Measurements from ENCODE around the gene PIGO.

PIGO gene

DNA sequence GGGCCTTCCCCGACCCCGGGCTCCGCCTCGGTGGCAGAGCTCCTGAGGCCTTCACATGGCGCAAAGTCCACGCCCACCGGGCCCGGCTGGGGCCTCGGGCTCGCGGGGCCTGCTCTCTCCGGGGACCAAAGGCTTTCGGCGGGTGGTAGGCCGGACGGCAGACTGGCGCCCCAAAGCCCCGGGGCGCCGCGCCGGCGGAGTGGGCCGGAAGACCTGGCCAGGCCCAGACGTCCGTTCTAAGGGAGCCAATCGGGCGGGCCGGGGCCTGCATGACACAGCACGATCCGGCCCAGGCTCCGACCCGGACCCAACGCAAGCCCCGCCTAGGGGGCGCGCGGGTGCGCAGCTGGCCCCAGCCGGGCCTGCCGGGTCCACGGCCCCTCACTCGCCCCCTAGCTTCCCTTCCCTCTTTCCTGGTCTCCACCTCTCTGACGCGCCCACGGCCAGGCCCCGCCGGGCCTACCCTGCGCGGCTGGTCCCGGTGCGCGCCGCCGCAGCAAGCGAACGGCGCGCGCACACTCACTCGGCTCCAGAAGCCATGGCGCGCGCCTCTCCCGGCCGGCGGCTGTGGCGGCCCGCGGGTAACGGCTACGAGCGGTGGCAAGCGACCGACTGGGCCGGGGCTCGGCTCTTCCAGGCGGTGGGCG, 24.5 kb downstream of the PIGO start:
- DNase-seq (ENCODE audit: low read depth in 2 of 2), result peak; percentile 42 to 46

DNA sequence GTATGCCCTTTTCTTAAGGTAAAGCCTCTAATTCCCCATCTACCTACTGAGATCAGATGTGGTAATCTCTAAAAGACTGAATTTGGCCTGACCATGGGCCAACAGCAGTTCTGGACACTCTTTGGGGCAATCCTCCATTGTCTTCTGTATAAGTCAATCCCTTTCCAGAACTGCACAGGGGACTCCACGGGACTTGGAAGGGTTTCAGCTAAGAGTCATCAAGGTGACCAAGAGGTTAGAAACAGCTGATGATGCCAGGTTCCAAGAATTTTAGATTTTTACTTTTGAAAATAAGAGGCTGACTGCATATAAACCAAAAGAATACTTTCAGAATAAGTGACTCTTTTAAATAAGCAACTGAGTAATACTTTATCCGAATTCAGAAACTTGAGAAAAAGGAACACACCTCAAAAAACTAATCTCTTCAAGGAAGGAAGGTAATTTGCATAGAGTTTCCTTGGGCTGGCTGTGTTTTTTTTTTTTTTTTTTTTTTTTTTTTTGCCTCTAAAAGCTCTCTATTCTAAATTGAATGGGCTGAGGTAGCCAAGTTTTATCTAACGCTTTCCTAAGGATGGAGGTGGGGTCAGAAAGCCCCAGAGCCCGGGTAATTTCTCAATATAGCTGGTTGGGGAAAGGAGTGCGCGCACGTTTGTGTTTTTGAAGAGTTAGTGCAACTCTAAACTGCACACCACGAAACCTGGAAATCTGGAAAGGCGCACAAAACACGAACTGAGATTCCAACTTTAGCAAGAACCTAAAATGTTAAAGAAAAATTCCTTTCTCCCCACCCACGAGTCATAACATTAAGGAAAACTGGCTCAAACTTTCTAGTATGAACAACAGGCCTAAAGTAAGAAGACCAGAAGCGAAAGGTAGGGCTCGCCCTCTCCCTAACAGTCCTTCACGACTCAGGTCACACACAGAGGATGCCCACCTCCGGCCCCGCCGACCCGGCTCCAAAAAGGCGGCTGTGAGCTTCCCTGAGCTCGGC, 25.3 kb downstream of the PIGO start:
- DNase-seq (ENCODE audit: low read depth in 2 of 2), result no peak

DNA sequence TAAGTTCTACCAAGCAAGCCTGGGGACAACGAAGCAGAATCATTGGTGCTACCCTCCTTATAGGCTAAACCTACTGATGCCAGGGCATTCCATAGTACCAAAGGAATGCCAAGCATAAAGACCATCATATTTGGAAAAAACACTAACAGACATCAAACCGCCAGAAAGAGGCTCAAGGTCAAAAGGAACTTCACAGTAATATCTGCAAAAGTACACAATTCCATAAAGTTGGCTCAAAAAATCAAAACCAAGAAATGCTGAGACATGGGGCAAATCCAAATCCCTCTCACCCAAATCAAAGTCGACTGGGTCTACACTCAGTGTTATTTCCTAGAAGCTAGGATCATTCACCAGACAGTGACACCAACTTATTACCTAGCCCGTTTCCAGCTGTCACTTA, 27.4 kb downstream of the PIGO start:
- no peak for DNase-seq (ENCODE audit: low read depth in 2 of 2)

DNA sequence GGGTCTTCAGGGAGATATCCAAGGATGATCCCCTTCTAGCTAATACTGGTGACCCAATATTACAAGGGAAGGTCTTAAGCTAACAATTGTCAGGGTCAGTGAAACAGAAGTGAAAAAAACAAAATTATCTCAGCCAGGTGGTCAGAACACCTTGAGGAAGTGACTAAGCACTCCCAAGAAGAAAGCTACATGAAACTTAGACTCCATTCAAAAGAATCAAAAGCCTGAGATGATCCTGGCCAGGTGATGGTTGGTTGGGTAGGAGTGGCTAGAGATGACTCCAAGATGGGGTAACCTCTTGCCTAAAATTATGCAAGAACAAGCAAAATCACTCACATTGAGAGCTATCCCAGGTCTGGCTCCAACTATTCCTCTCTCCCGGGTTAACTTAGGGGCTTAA, 29.3 kb downstream of the PIGO start:
- no peak for DNase-seq (ENCODE audit: low read depth in 2 of 2)

DNA sequence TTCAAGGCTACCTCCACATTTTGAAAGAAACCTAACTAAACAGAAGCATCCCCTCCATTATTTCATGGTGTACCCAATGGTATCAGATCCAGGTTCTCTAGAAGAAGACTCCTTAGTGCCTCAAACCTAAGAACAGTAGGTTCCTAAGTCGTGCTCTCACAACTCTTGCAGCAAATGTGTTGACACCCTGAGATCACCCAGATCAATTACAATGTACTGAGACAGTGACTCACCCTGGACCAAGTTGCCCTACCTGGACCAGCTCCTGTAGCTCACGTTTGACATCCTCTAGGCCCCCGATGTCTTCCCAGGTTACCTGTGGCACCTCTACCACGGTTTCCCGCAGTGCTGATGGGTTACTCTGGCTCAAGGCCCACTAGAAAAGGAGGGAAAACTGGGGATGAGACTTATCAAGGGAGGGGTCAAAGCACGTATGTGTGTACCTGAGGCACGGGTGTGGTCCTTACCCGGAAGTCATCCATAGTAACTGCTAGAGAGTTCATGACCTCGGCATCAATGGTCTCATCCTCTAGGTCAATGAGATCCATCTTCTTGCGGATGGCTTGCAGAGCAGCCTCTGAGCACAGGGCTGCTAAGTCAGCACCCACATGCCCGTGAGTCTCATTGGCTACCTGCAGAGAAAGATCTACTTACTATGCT, 35.7 kb downstream of the PIGO start:
- no peak for DNase-seq (ENCODE audit: low read depth in 2 of 2)

DNA sequence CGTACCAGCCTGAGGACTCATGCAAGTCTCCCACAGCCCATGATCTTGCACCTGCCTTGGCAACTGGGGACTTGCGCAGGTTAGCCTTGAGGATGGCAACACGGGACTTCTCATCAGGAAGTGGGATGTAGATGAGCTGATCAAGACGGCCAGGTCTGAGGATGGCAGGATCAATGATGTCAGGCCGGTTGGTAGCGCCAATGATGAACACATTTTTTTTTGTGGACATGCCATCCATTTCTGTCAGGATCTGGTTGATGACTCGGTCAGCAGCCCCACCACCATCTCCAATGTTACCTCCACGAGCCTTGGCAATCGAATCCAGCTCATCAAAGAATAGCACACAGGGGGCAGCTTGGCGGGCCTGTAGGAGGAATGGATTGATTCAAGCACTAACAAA, 37.0 kb downstream of the PIGO start:
- DNase-seq (ENCODE audit: low read depth in 2 of 2), result no peak

DNA sequence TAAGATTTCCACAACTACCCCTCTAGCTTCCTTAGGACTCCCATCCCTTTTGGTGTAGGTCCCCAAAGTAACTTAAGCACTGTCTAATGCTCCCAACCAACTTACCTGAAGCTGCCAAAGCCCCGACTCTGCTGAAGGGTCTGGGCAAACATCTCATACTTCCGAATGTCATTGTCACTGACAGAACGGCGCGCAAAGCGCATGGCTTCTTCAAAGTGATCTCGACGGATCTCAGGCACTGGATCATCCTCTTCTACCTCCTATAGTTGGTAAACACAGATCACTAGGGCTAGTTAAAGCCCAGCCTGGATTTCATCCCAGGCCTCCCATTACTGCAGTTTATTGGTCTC, 39.1 kb downstream of the PIGO start:
- DNase-seq (ENCODE audit: low read depth in 2 of 2), result no peak

DNA sequence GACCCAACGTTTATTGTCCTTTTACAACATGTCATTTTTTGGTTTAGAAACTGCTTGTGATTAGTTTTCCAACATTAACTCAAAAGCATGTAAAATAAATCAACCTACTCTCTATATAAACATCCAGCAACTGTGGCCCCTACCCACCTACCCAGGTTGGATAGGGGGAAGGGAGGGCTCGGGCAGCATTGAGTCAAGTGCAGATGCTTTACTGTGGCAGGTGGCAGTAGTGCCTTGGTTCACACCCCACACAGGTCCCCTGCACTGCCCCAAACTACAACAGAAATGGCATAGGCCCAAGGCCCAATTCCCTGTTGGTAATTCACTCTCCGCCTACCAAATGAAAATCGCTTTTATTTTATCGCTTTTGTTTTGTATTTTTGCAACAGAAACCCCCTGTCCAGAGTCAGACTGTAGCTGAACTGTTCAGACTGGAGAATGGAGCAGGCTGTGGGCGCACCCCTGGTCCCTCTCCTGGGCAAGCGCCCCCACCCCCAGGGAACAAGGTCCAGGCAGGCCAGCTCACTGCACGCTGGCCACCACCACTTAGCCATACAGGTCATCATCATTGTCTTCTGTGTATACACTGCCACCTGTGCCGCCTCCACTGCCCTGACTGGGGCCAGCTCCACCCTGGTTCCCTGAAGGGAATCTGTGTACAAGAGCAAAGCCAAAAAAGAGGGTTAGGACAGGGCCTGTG, 39.7 kb downstream of the PIGO start:
- no peak for DNase-seq (ENCODE audit: low read depth in 2 of 2)

DNA sequence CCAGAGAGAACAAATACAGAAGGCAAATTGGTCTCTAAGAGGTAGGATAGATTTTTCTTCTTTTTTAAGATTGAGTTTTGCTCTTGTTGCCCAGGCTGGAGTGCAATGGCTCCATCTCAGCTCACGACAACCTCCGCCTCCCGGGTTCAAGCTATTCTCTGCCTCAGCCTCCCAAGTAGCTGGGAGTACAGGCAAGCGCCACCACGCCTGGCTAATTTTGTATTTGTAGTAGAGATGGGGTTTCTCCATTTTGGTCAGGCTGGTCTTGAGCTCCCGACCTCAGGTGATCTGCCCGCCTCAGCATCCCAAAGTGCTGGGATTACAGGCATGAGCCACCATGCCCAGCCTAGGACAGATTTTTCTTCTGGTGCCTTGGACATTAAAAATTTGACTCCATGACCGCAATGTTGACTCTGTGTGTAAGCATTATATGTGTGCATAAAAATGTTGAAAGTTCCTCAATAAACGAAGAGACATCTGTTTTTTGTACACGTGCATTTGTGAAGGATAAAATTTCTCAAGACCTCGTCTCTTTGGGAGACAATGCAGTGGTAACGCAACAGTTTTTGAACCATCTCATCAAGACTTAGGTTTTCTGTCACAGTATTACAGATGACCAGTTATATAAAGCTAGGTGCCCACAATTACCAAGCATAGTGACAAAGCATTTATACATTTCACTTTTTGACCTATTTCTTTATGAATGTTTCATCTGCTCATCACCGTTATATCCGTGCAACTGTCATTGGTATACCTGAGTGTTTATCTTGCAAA, 41.3 kb downstream of the PIGO start:
- no peak for DNase-seq (ENCODE audit: low read depth in 2 of 2)

DNA sequence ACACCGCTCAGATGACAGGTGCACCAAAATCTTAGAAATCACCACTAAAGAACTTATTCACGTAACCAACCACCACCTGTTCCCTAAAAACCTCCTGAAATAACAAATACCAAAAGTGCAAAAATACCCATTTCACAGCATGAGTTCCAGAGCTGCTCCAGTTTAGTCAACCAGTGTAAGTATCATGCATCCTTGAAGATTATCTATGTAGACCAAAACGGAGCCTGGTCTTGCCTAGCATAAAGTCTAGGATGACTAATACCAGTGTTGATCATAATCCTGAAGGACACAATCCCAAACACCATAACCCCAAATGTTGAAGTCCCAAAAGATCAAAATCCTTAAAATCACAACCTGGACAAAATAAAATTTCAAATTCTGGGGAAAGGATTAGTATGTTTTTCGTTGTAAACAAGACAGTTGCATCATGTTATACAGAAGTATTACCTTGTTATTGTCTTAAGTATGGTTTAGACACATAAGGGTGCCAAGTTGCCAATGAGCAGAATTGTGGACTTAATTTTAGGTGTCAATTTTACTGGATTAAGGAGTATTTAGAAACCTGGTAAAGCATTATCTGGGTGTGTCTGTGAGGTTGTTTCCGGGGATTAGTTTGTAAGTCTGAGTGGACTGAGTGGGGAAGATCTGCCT, 42.1 kb downstream of the PIGO start:
- no peak for DNase-seq (ENCODE audit: low read depth in 2 of 2)

DNA sequence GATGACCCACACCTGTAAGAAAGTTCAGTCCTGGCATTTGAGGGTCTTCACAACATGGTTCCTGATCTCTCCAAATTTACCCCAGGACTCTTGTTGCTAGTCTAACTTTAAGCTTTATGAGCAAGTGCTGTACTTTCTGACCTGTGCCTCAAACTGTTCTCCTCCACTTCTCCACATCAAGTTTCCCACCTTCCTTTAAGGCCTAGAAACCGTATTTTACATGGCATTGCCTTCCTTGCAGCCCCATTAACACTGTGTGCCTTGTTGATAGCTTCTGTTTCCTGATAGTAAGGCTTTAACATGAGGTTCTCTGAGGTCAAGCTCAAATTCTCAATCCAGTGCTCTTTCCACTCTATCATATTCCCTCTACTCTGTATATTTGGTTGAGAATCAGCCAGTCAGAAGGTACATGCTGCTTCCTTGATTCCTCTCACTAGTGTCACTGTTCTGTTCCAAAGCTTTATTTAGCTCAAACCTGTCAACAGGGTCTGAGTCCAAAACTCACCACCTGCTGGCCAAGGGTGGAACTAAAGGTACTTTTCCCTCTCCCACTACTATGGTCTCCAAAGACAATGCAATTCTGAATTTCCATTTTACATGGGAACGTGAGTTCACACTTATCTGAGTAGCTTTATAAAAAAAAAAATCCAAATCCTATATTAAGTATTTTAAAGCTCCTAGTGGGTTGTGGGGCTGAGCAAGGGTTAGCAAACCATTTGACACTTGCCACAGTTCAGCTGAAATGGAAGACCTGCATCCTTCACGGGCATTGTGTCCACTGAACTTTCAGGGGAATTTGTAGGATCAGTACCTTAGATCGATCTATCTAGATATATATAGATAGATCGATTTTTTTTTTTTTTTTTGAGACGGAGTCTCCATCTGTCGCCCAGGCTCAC, 45.1 kb downstream of the PIGO start:
- peak in 1 of 2 donors; percentile 17 for DNase-seq (ENCODE audit: low read depth in 2 of 2)

DNA sequence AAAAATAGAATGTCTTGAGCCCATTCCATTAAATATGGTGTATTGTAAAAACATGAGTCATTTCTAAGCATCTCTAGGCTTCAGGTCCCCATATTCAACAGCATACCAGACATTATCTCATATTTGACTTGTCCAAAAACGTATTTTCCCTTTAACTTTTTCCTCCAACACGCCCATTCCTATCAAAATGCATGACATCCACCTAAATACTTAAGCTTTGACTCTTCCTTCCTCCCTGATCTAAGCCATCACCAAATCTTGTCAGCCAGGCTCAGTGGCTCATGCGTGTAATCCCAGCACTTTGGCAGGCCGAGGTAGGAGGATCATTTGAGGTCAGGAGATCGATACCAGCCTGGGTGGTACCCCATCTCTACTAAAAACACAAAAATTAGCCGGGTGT, 47.9 kb downstream of the PIGO start:
- DNase-seq (ENCODE audit: low read depth in 2 of 2), result no peak

DNA sequence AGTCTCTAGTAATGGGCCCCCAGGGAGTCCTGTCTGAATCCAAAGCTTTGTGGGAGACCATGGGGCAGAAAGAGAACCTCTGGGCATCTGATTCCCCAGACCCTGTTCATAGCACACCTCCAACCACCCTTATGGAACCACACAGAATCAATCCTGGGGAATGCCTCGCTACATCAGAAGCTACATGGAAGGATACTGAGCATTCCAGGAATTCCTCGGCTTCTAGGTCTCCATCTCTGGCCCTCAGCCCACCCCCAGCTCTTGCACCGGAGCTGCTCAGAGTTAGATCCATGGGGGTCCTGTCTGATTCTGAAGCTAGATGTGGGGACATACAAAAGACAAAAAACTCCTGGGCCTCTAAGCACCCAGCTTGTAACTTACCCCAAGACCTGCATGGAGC, 52.3 kb downstream of the PIGO start:
- no peak for DNase-seq (ENCODE audit: low read depth in 2 of 2)

DNA sequence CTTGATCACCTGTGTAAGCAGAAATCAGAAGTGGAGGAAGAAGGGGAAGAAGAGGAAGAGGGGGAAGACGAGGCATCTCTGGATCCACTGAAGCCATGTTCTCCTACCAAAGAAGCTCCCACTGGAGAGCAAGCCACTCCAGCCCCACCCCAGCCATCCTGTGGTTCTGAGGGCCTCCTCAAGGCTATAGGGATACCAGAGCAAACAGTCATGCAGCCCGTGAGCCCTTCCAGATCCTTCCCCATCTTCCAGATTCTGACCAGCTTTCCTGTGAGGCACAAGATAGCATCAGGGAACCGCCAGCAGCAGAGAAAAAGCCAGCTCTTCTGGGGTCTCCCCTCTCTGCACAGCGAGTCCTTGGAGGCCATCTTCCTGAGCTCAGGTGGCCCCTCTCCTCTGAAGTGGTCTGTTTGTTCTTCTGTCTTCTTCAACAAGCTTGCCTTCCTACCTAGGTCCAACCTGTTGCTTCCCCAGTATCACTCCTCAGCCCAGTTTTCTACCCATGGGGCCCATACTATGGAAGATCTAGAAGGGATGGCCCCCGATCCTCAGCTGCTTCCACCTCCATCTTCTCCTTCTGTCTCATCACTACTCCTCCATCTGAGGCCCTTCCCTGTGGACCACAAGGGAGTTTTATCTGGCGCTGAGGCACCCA, 53.4 kb downstream of the PIGO start:
- DNase-seq (ENCODE audit: low read depth in 2 of 2), result no peak

DNA sequence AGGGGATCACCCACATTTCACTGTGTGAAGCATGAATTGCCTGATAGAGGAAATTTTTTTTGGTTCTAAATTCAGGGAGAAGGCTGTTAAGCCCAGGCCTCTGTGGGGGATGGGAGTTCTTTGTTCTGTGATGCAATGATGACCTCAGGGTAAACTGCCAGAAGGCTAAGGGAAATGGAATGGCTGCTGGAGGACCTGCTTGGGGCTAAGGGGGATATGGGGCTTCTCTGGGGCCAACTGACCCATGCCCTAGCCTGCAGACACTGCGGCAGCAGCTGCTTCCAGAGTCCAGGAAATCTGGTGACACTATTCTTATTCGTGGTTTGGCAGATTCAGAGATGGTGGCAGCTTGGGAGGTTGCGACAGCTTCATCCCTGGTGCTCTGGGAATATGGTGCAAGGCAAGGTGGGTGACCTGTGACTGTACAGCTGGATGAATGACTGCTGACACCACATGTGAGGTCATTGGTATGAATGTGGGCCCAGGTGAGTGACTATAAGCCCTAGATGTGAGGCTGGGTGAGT, 54.2 kb downstream of the PIGO start:
- no peak for DNase-seq (ENCODE audit: low read depth in 2 of 2)

Measured in activated CD8-positive, alpha-beta memory T cell treated with anti-CD3 and anti-CD28 coated beads for 4 hours (primary cell).